T-helper 1 cell treated with Interleukin-12 subunit alpha and Interleukin-12 subunit beta and Interleukin-4 antibody, amounts not matched to agents 30 μg/mL and 1 μg/mL, for 36 hours (primary cell): Measurements from ENCODE around the gene UPK1B.
"Not testable (repeated sequence)": the region's sequence is repeated elsewhere in the genome, so short reads cannot be mapped to it uniquely, and the experiment has no call there.

Source experiments
- H3K27ac Mint-ChIP-seq: one replicate; pipeline ENCODE4 v1.8.0; 2021; ENCODE audit warnings: mild to moderate bottlenecking, mixed read lengths
- H3K27me3 Mint-ChIP-seq: one replicate; pipeline ENCODE4 v1.8.0; 2021; ENCODE audit warnings: low read depth, mixed read lengths
- H3K36me3 Mint-ChIP-seq: one replicate; pipeline ENCODE4 v1.8.0; 2021; ENCODE audit warnings: low read depth, mixed read lengths
- H3K4me1 Mint-ChIP-seq: one replicate; pipeline ENCODE4 v1.8.0; 2021; ENCODE audit warnings: low read depth, mixed read lengths
- H3K4me3 Mint-ChIP-seq: one replicate; pipeline ENCODE4 v1.8.0; 2021; ENCODE audit warnings: mild to moderate bottlenecking, moderate library complexity, mixed read lengths
- H3K9me3 Mint-ChIP-seq: one replicate; pipeline ENCODE4 v1.8.0; 2021; ENCODE audit warnings: mixed read lengths

The UPK1B gene

DNA sequence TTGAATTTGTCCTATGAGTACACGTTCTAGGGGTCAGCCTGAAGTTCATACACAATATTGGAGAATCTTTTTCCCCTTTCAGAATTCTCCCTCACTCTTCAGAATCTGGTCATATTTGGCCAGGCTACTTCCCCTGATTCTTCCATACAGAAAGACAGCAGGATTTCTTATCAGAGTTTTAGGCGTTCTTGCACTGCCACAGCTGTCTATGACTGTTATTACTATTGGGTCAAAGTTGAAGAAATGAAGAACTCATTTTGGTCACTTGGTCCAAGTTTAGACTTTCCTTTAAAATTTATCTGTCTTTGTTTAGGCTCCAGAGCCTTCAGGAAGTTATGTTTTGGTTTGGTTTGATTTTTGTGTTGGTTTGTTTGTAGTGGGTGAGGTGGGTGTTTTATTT, 15.4 kb upstream of the UPK1B start:
- Mint-ChIP-seq H3K36me3 (no peaks in the 10 kb centered on the region), H3K4me3 (no peak overlapping the region), H3K9me3 (peaks cover 28% of the 10 kb centered on the region), H3K27ac (no peak overlapping the region), H3K4me1 (no peaks in the 10 kb centered on the region), H3K27me3 (peaks cover 8% of the 10 kb centered on the region)

- no peaks in the 10 kb centered on the region for H3K36me3 Mint-ChIP-seq
- no peaks in the 10 kb centered on the region for H3K4me1 Mint-ChIP-seq
- H3K27ac Mint-ChIP-seq, result no peak overlapping the region
- H3K4me3 Mint-ChIP-seq, result no peak overlapping the region
- H3K9me3 Mint-ChIP-seq, result peaks cover 7% of the 10 kb centered on the region
- peaks cover 4% of the 10 kb centered on the region for H3K27me3 Mint-ChIP-seq
Measured at GRCh38 chr3:119160361-119160760, 13.0 kb upstream of the UPK1B start.

GRCh38 chr3:119160815-119161214, 12.6 kb upstream of the UPK1B start:
- Mint-ChIP-seq H3K27ac (no peak overlapping the region), H3K9me3 (peaks cover 3% of the 10 kb centered on the region), H3K4me3 (no peak overlapping the region), H3K36me3 (no peaks in the 10 kb centered on the region), H3K4me1 (no peaks in the 10 kb centered on the region), H3K27me3 (peaks cover 4% of the 10 kb centered on the region)

- no peaks in the 10 kb centered on the region for H3K4me1 Mint-ChIP-seq
Measured at GRCh38 chr3:119161240-119161639, 12.2 kb upstream of the UPK1B start.

GRCh38 chr3:119164745-119165144, 8.7 kb upstream of the UPK1B start:
- not testable (repeated sequence) for H3K27ac Mint-ChIP-seq

More at GRCh38 chr3:119161240-119161639, 12.2 kb upstream of the UPK1B start:
- Mint-ChIP-seq H3K36me3 (no peaks in the 10 kb centered on the region), H3K27ac (no peak overlapping the region), H3K4me3 (no peak overlapping the region), H3K9me3 (peaks cover 3% of the 10 kb centered on the region), H3K27me3 (peaks cover 4% of the 10 kb centered on the region)

DNA sequence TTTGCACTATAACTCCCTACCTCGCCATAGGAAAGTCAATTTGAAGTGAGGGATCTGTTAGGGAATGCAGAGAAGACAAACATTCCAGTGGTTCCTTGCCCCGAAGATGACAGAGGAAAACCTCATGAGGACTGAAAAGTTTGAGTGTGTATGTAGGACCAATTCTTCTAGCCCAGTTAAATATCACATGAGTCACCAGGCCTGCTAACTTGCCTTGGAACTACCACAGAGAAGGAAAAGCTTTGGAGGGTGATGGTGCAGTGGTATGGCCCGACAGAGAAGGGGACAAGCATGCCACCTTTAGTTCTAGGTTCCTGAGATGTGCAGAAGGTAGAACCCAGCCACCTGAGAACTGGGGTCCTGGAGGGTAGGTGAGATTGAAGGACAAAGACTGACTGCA, 2.6 kb upstream of the UPK1B start:
- no peaks in the 10 kb centered on the region for H3K27me3 Mint-ChIP-seq
- H3K9me3 Mint-ChIP-seq, result no peaks in the 10 kb centered on the region
- H3K4me3 Mint-ChIP-seq, result no peak overlapping the region
- H3K36me3 Mint-ChIP-seq, result no peaks in the 10 kb centered on the region
- H3K27ac Mint-ChIP-seq, result no peak overlapping the region
- no peaks in the 10 kb centered on the region for H3K4me1 Mint-ChIP-seq

More at GRCh38 chr3:119164745-119165144, 8.7 kb upstream of the UPK1B start:
- not testable (repeated sequence) for H3K36me3 Mint-ChIP-seq, H3K9me3 Mint-ChIP-seq, H3K4me1 Mint-ChIP-seq, H3K4me3 Mint-ChIP-seq, H3K27me3 Mint-ChIP-seq

GRCh38 chr3:119175872-119176756, 2.7 kb downstream of the UPK1B start:
- no peaks in the 10 kb centered on the region for H3K36me3 Mint-ChIP-seq
- H3K9me3 Mint-ChIP-seq, result no peaks in the 10 kb centered on the region
- no peaks in the 10 kb centered on the region for H3K4me1 Mint-ChIP-seq
- no peaks in the 10 kb centered on the region for H3K27me3 Mint-ChIP-seq
- H3K27ac Mint-ChIP-seq, result no peak overlapping the region
- no peak overlapping the region for H3K4me3 Mint-ChIP-seq

DNA sequence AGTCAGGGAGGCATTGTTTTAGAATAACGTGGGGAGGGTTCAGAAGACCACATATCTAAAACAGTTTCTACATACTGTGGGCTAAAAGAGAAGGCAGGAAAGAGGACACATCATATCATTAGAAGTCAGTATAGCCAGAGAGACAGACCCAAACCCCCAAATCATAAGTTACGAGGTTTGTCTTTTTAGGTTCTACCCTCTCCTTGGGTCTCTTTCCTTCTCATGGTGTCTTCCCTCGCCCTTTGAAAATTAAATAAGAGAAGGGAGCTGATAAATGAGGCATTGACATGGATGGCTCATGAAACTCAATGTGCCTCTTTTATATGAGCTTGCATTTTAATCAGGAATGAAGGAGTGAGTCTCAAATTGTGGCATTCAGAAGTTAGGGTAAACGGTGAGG, 3.4 kb downstream of the UPK1B start:
- Mint-ChIP-seq H3K9me3 (no peaks in the 10 kb centered on the region), H3K36me3 (no peaks in the 10 kb centered on the region), H3K4me3 (no peak overlapping the region), H3K27ac (no peak overlapping the region), H3K27me3 (no peaks in the 10 kb centered on the region), H3K4me1 (no peaks in the 10 kb centered on the region)

GRCh38 chr3:119177321-119177720, 3.9 kb downstream of the UPK1B start:
- Mint-ChIP-seq H3K9me3 (no peaks in the 10 kb centered on the region), H3K27ac (no peak overlapping the region), H3K27me3 (no peaks in the 10 kb centered on the region)

GRCh38 chr3:119181765-119182164, 8.4 kb downstream of the UPK1B start:
- no peaks in the 10 kb centered on the region for H3K36me3 Mint-ChIP-seq
- H3K27me3 Mint-ChIP-seq, result no peaks in the 10 kb centered on the region
- no peak overlapping the region for H3K4me3 Mint-ChIP-seq
- no peaks in the 10 kb centered on the region for H3K9me3 Mint-ChIP-seq
- H3K4me1 Mint-ChIP-seq, result no peaks in the 10 kb centered on the region
- no peak overlapping the region for H3K27ac Mint-ChIP-seq

More at GRCh38 chr3:119177321-119177720, 3.9 kb downstream of the UPK1B start:
- Mint-ChIP-seq H3K4me1 (no peaks in the 10 kb centered on the region), H3K4me3 (no peak overlapping the region), H3K36me3 (no peaks in the 10 kb centered on the region)

DNA sequence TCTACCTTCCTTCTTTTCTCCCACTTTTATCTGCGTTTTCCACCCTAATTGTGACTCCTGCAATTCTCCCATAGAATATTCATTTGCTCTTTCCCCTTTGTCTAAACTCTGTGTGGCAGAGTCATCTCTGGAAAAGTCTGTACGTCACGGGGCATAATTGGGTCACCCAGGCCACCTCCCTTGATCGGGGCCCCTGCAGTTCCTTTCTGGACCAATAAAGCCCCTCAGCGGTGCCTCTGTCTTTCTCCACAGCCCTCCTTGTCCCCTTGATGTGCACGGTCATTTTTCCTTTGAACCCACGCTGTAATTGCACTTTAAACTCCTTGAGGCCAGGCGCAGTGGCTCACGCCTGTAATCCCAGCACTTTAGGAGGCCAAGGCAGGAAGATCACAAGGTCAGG, 10.7 kb downstream of the UPK1B start:
- H3K36me3 Mint-ChIP-seq, result no peaks in the 10 kb centered on the region
- H3K27me3 Mint-ChIP-seq, result no peaks in the 10 kb centered on the region
- no peaks in the 10 kb centered on the region for H3K9me3 Mint-ChIP-seq
- no peaks in the 10 kb centered on the region for H3K4me1 Mint-ChIP-seq
- no peak overlapping the region for H3K4me3 Mint-ChIP-seq
- H3K27ac Mint-ChIP-seq, result no peak overlapping the region

DNA sequence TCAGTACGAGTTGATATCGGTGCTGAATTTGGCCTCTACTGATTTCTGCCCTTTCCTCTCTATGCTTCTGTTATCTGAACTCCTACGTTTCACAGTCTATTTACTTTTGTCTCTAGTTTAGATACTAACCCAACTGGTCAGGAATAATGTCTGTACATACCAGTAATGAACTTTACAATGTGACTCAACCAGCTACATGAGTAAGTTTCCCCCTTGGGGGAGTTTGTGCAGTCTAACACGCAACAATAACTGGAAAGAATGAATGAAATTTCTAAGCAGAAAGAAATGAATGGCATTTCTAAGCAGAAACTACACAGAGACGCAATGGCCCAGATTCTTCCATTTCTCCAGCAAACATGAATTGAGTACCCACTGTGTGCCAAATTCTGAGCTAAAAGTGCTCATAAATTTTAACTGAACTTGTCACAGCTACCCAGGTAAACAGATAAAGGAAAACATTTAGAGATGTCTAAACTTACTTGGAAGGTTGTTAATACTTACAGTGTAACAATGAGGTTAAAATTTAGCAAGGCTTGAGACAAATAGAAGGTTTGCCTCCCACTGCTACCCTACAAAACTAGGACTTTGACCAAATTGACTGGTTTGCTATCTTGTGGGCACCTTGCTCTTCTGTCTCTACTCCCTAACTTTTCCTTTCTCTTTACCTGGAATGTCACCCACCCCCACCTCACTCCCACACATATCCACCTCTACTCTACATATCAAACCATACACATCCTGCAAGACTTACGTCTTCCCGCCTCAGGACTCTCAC, 11.6 kb downstream of the UPK1B start:
- no peak overlapping the region for H3K27ac Mint-ChIP-seq
- H3K36me3 Mint-ChIP-seq, result no peaks in the 10 kb centered on the region
- no peaks in the 10 kb centered on the region for H3K9me3 Mint-ChIP-seq
- no peaks in the 10 kb centered on the region for H3K27me3 Mint-ChIP-seq
- no peak overlapping the region for H3K4me3 Mint-ChIP-seq
- H3K4me1 Mint-ChIP-seq, result no peaks in the 10 kb centered on the region

DNA sequence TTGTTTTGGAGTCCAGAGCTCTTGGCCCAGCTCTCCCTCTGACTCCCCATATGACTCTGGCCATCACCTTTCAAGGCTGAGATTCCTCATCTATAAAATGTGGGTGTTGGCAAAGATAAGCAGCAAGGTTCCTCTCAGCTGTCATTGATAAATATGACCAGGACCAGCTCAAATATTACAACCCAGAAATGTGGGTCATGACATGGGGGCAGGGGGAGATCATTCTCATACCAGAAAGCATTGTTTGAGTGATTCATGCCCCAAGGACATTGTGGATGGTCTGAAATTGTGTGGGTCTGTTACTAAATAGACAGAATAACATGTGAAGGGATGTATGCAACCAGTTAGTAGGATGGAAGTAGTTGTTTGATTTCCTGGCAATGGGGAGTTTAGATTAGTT, 13.9 kb downstream of the UPK1B start:
- H3K4me3 Mint-ChIP-seq, result no peak overlapping the region
- no peaks in the 10 kb centered on the region for H3K36me3 Mint-ChIP-seq
- H3K9me3 Mint-ChIP-seq, result no peaks in the 10 kb centered on the region
- no peaks in the 10 kb centered on the region for H3K4me1 Mint-ChIP-seq
- no peaks in the 10 kb centered on the region for H3K27me3 Mint-ChIP-seq
- no peak overlapping the region for H3K27ac Mint-ChIP-seq

- no peaks in the 10 kb centered on the region for H3K4me1 Mint-ChIP-seq
- no peak overlapping the region for H3K27ac Mint-ChIP-seq
- no peaks in the 10 kb centered on the region for H3K36me3 Mint-ChIP-seq
- no peak overlapping the region for H3K4me3 Mint-ChIP-seq
- H3K27me3 Mint-ChIP-seq, result no peaks in the 10 kb centered on the region
- H3K9me3 Mint-ChIP-seq, result no peaks in the 10 kb centered on the region
Measured at GRCh38 chr3:119191800-119192199, 18.4 kb downstream of the UPK1B start.
